GM23248 (cell line): ENCODE data around the gene MED17. TPM values are rescaled to one million over a fixed set of nuclear protein-coding genes. Genes with fewer than 3 reads are reported as not detected.
"Not testable (repeated sequence)": the region's sequence is repeated elsewhere in the genome, so short reads cannot be mapped to it uniquely, and the experiment has no call there.

ENCODE experiments used
- DNase-seq: peaks from one replicate; pipeline ENCODE4 v3.0.0-alpha.2; 2015
- H2AFZ ChIP-seq: fragments of 200-600 bp; sonication (generic); 2 replicates; pipeline ENCODE4 v1.6.1; 2016; ENCODE audit warnings: antibody characterized with exemption
- H3F3A ChIP-seq: fragments of 200-600 bp; sonication (generic); 2 replicates; pipeline ENCODE4 v1.6.1; 2016; ENCODE audit warnings: mild to moderate bottlenecking, antibody characterized with exemption, mixed run types; ENCODE audit not compliant: insufficient read depth
- H3K27ac ChIP-seq: fragments of 200-600 bp; sonication (generic); 2 replicates; pipeline ENCODE4 v1.5.1; 2016; ENCODE audit warnings: mild to moderate bottlenecking
- H3K27me3 ChIP-seq: fragments of 200-600 bp; sonication (generic); replicated peaks from 2 replicates; pipeline ENCODE4 v1.6.1; 2016; ENCODE audit warnings: mild to moderate bottlenecking; ENCODE audit not compliant: insufficient read depth
- H3K36me3 ChIP-seq: fragments of 200-600 bp; sonication (generic); 2 replicates; pipeline ENCODE4 v1.6.1; 2016; ENCODE audit warnings: low read depth, mild to moderate bottlenecking
- H3K4me1 ChIP-seq: fragments of 200-600 bp; sonication (generic); 2 replicates; pipeline ENCODE4 v1.6.1; 2016; ENCODE audit warnings: mild to moderate bottlenecking; ENCODE audit not compliant: insufficient read depth
- H3K4me2 ChIP-seq: fragments of 200-600 bp; sonication (generic); one replicate; pipeline ENCODE4 v1.6.1; 2016; ENCODE audit warnings: mild to moderate bottlenecking; ENCODE audit not compliant: unreplicated experiment
- H3K4me3 ChIP-seq: fragments of 200-600 bp; sonication (generic); 2 replicates; pipeline ENCODE4 v1.5.1; 2016; ENCODE audit warnings: mild to moderate bottlenecking
- H3K79me2 ChIP-seq: fragments of 200-600 bp; sonication (generic); 2 replicates; pipeline ENCODE4 v1.6.1; 2016; ENCODE audit warnings: mild to moderate bottlenecking; ENCODE audit not compliant: insufficient read depth
- H3K9ac ChIP-seq: fragments of 200-600 bp; sonication (generic); 2 replicates; pipeline ENCODE4 v1.6.1; 2016; ENCODE audit warnings: mild to moderate bottlenecking
- H3K9me2 ChIP-seq: fragments of 200-600 bp; sonication (generic); 2 replicates; pipeline ENCODE4 v1.6.1; 2016; ENCODE audit warnings: mixed run types, mild to moderate bottlenecking, moderate library complexity; ENCODE audit not compliant: insufficient read depth
- H3K9me3 ChIP-seq: fragments of 200-600 bp; sonication (generic); one replicate; pipeline ENCODE4 v1.6.1; 2017; ENCODE audit warnings: low read depth
- H4K20me1 ChIP-seq: fragments of 200-600 bp; sonication (generic); 2 replicates; pipeline ENCODE4 v1.6.0; 2016; ENCODE audit not compliant: insufficient read depth
- EZH2 ChIP-seq: fragments of 200-600 bp; sonication (generic); IDR thresholded peaks from 2 replicates; pipeline ENCODE4 v1.6.1; 2018; ENCODE audit warnings: antibody characterized with exemption, mild to moderate bottlenecking; ENCODE audit not compliant: insufficient read depth, poor library complexity, severe bottlenecking
- EZH2phosphoT487 ChIP-seq: fragments of 200-600 bp; sonication (generic); IDR thresholded peaks from 2 replicates; pipeline ENCODE4 v1.6.1; 2018; ENCODE audit warnings: antibody characterized with exemption, moderate library complexity, mild to moderate bottlenecking, low read depth; ENCODE audit not compliant: insufficient read depth
- WGBS, 2 experiments: methylation state at CpG; one replicate each; pipeline ENCODE4 v1.1.6; 2015 to 2017; ENCODE audit warnings: low lambda C conversion rate in 2 of 2, low coverage in 1 of 2; ENCODE audit errors: missing lambda C conversion rate in 2 of 2; 5-methylcytosine and 5-hydroxymethylcytosine counted together
- in situ Hi-C: fragments of 300-500 bp; cut with MboI; formaldehyde crosslinking; loops from 2 replicates; pipeline ENCODE4 v1.15.0; 2020
- polyA plus RNA-seq: library from polyadenylated mRNA; unstranded; fragments of >200 nt; fragmentation: Nextera tagmentation; extraction: Ambion mirVana; gene quantifications from 2 replicates; pipeline ENCODE4 v1.2.1, GENCODE V29; 2016
- total RNA-seq: library from RNA; depleted of rRNA; stranded (reverse); fragments of >200 nt; shearing (Covaris generic); gene quantifications from 2 replicates; pipeline ENCODE4 v1.2.3, GENCODE V29; 2014

The MED17 gene
- total and polyA plus RNA-seq, 2 experiments from 2014 or later, result 22.2 to 22.4 TPM

DNA sequence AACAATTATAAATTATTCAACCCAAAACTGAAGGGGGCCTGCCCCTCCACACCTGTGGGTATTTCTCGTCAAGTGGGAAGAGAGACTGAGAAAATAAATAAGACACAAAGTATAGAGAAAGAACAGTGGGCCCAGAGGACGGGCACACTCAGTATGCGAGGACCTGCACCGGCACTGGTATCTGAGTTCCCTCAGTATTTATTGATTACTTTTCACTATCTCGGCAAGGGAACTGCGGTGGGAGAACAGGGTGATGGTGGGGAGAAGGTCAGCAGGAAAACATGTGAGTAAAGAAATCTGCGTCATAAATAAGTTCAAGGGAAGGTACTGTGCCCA, 39.4 kb upstream of the MED17 start:
- Histone ChIP-seq H3K27ac (no peak overlapping the region), H4K20me1 (peaks cover 2% of the 10 kb centered on the region; the same call in 1 of the 2 replicates), H3K9ac (no peak overlapping the region)

DNA sequence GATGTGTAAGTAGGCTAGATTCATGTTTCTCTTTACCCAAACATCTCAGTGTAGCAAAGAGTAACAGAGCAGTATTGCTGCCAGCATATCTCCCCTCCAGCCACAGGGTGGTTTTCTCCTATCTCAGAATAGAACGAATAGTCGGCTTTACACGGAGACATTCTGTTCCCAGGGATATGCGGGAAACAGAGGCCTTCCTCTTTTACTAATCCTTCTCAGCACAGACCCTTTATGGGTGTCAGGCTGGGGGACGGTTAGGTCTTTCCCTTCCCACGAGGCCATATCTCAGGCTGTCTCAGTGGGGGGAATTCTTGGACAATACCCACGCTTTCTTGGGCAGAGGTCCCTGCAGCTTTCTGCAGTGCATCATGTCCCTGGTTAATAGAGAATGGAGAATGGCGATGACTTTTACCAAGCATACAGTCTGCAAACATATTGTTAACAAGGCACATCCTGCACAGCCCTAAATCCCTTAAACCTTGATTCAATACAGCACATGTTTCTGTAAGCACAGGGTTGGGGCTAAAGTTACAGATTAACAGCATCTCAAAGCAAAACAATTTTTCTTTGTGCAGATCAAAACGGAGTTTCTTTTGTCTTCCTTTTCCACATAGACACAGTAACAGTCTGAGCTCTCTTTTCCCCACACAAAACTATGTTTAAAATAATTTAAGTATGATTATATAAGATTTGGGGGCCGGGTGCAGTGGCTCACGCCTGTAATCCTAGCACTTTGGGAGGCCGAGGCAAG, 38.9 kb upstream of the MED17 start:
- H3K79me2 ChIP-seq, result peaks cover 35% of the 10 kb centered on the region
- in situ Hi-C loops, DNase-seq, H3K9me3 ChIP-seq, H2AFZ ChIP-seq, H3K27ac ChIP-seq, H3K4me3 ChIP-seq, H3K4me2 ChIP-seq, H3K9me2 ChIP-seq, H3K9ac ChIP-seq, H3K27me3 ChIP-seq, H3K4me1 ChIP-seq, H3K36me3 ChIP-seq, H4K20me1 ChIP-seq: not testable (repeated sequence)
- peaks cover 12% of the 10 kb centered on the region; the same call in 1 of the 2 replicates for H3F3A ChIP-seq
- WGBS, 2 experiments, result 63 to 64% methylated on average over 12 of the region's 12 CpGs

More for the DNA sequence above, 39.4 kb upstream of the MED17 start:
- Histone ChIP-seq H3K27me3 (no peaks in the 10 kb centered on the region), H3K9me3 (no peaks in the 10 kb centered on the region), H3K79me2 (peaks cover 40% of the 10 kb centered on the region), H3F3A (peaks cover 17% of the 10 kb centered on the region; the same call in 1 of the 2 replicates), H3K4me2 (no peak overlapping the region), H3K36me3 (peaks cover 4% of the 10 kb centered on the region), H3K9me2 (no peaks in the 10 kb centered on the region), H2AFZ (no peak overlapping the region), H3K4me3 (no peak overlapping the region), H3K4me1 (peaks cover 7% of the 10 kb centered on the region)
- in situ Hi-C loops, result no loop called here
- no peak for TF ChIP-seq EZH2
- TF ChIP-seq EZH2phosphoT487, result no peak
- 73 to 77% methylated on average over 7 of the region's 7 CpGs for WGBS, 2 experiments
- no peak for DNase-seq

DNA sequence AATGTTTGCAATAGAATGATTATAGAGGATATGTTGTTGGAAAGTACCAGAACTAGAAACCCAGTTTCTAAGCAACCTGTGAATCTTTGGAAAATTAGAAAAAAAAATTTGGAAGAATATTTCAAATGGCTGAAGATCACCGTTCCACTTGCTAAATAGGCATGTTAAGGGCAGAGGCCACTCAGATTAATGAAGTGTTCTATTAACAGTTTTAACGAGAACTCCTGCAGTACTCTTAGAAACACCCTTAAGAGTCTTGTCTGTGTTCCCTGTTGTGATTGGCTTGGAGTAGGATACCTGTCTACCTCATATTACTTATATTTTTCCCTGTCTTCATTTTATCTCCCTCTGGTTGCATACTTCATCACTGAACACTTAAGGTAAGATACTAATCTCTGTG, 38.0 kb upstream of the MED17 start:
- Histone ChIP-seq H4K20me1 (no peaks in the 10 kb centered on the region), H2AFZ (no peak overlapping the region), H3K4me3 (no peak overlapping the region), H3K27ac (no peak overlapping the region), H3K4me1 (peaks cover 7% of the 10 kb centered on the region), H3K9ac (no peak overlapping the region), H3K36me3 (peaks cover 6% of the 10 kb centered on the region; the same call in 1 of the 2 replicates), H3K9me2 (no peaks in the 10 kb centered on the region), H3K79me2 (peaks cover 26% of the 10 kb centered on the region), H3K9me3 (no peaks in the 10 kb centered on the region), H3F3A (peaks cover 8% of the 10 kb centered on the region; the same call in 1 of the 2 replicates), H3K4me2 (no peak overlapping the region), H3K27me3 (no peaks in the 10 kb centered on the region)
- 92 to 94% methylated on average over 2 of the region's 2 CpGs for WGBS, 2 experiments
- in situ Hi-C loops, result no loop called here
- TF ChIP-seq EZH2phosphoT487 (no peak), EZH2 (no peak)
- no peak for DNase-seq

DNA sequence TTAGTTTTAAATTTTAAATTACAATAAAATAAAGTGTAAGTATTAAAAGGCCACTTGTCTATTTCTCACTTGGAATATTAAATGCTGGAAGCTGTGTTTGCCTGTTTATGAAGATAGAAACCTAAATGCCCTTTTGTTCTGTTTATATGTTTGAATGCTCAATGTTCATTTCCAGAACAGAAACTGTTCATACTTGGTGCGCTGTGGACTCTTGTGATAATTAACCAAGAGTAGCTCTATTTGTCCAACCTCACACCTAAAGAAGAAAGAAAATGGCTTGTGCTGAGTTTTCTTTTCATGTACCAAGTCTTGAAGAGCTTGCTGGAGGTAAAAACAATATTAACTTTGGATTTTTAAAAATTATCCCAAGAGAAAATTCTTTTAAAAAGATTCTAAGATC, 37.0 kb upstream of the MED17 start:
- peaks cover 21% of the 10 kb centered on the region for H3K79me2 ChIP-seq
- peaks cover 6% of the 10 kb centered on the region for H3K4me1 ChIP-seq
- peaks cover 6% of the 10 kb centered on the region; the same call in 1 of the 2 replicates for H3K36me3 ChIP-seq
- WGBS, 2 experiments, result 97 to 100% methylated on average over 1 of the region's 1 CpG
- no peaks in the 10 kb centered on the region for H3K9me2 ChIP-seq
- H3F3A ChIP-seq, result peaks cover 4% of the 10 kb centered on the region; the same call in 1 of the 2 replicates
- H2AFZ ChIP-seq, result no peak overlapping the region
- no peak overlapping the region for H3K9ac ChIP-seq
- H3K27ac ChIP-seq, result no peak overlapping the region
- no peaks in the 10 kb centered on the region for H3K9me3 ChIP-seq
- TF ChIP-seq EZH2 (no peak), EZH2phosphoT487 (no peak)
- no peak overlapping the region for H3K4me2 ChIP-seq
- no peak for DNase-seq
- no peak overlapping the region for H3K4me3 ChIP-seq
- H4K20me1 ChIP-seq, result no peaks in the 10 kb centered on the region
- in situ Hi-C loops, result no loop called here
- H3K27me3 ChIP-seq, result no peaks in the 10 kb centered on the region
